ENCODE measurements around the gene ZNF521.

The ZNF521 gene

GRCh38 chr18:25237571-25238267 lies 114.2 kb downstream of the ZNF521 start:
- H3K36me3 ChIP-seq = no peaks in the 10 kb centered on the region
- no peak for TF ChIP-seq CTCF (IDR thresholded peaks at IDR 0.05)

DNA sequence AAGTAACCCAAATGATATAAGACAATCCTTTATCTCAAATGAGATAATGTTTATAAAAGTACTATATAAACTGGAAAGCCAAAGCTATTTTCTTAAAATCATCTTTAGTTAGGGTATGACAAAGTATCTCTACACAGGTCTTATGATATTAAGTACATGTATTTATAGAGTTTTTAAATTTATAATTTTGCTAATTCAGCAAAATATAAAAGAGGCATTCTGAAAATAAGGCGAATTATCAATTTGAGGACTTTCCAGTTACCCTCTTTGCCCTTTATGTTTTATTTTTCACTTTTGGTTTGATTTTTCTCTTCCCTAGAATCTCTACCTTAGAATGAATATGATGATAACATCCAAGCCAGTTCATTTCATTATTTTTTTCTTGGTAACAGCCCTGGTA lies 115.2 kb downstream of the ZNF521 start:
- H3K36me3 ChIP-seq = no peaks in the 10 kb centered on the region
- no peak for TF ChIP-seq CTCF (IDR thresholded peaks at IDR 0.05)
- no peaks in the 10 kb centered on the region for H3K27me3 ChIP-seq
- no peak overlapping the region for H3K27ac ChIP-seq
- no peak overlapping the region for H3K4me3 ChIP-seq (ENCODE audit: low read depth in 1 of 2, low read length in 1 of 2)
- no peaks in the 10 kb centered on the region for H3K9me3 ChIP-seq
- H3K4me1 ChIP-seq (ENCODE audit: control insufficient read depth in 1 of 2, insufficient read depth in 1 of 2, low read depth in 1 of 2, low read length in 1 of 2) = peaks cover 0 to 6% of the 10 kb centered on the region in 2 experiments

More at GRCh38 chr18:25237571-25238267, 114.2 kb downstream of the ZNF521 start:
- peaks cover 0 to 6% of the 10 kb centered on the region in 2 experiments for H3K4me1 ChIP-seq (ENCODE audit: control insufficient read depth in 1 of 2, insufficient read depth in 1 of 2, low read depth in 1 of 2, low read length in 1 of 2)
- no peaks in the 10 kb centered on the region for H3K9me3 ChIP-seq
- no peak overlapping the region for H3K27ac ChIP-seq
- H3K27me3 ChIP-seq = no peaks in the 10 kb centered on the region
- H3K4me3 ChIP-seq (ENCODE audit: low read depth in 1 of 2, low read length in 1 of 2) = no peak overlapping the region

GRCh38 chr18:25235401-25236042 lies 116.4 kb downstream of the ZNF521 start:
- Histone ChIP-seq H3K36me3 (no peaks in the 10 kb centered on the region), H3K4me3 (ENCODE audit: low read depth in 1 of 2, low read length in 1 of 2) (no peak overlapping the region), H3K4me1 (ENCODE audit: control insufficient read depth in 1 of 2, insufficient read depth in 1 of 2, low read depth in 1 of 2, low read length in 1 of 2) (peaks cover 0 to 6% of the 10 kb centered on the region in 2 experiments), H3K9me3 (no peaks in the 10 kb centered on the region), H3K27ac (no peak overlapping the region), H3K27me3 (no peaks in the 10 kb centered on the region)
- no peak for TF ChIP-seq CTCF (IDR thresholded peaks at IDR 0.05)

DNA sequence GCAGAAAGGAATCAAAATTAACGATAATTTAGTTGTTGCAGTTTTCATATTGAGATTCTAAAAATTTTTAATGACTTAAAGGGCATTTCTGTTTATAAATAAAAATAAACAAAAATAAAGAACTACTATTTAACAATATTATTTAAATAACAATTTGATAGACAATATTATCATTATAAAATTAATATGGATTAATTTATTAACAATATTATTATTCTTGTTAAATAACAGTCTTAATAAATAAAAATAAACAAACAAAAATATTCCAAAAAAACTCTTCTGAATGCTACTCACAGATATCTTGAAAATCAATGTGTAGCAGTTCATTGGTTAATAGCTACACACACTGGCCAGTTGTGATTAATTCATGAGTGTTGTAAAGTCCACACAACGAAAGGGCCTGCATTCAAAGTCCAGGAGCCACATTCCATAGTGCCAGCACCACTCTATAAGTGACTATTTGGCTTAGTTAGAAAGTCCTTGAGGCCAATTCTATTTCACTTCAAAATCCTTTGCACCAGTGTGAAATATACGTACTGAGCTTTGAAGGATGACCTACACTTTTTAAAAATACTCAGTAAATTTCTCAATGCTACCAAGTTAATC lies 117.1 kb downstream of the ZNF521 start:
- Histone ChIP-seq H3K9me3 (no peaks in the 10 kb centered on the region), H3K27me3 (no peaks in the 10 kb centered on the region), H3K4me3 (ENCODE audit: low read depth in 1 of 2, low read length in 1 of 2) (no peak overlapping the region), H3K27ac (no peak overlapping the region), H3K4me1 (ENCODE audit: control insufficient read depth in 1 of 2, insufficient read depth in 1 of 2, low read depth in 1 of 2, low read length in 1 of 2) (peaks cover 0 to 6% of the 10 kb centered on the region in 2 experiments), H3K36me3 (no peaks in the 10 kb centered on the region)
- TF ChIP-seq CTCF (IDR thresholded peaks at IDR 0.05) = no peak

DNA sequence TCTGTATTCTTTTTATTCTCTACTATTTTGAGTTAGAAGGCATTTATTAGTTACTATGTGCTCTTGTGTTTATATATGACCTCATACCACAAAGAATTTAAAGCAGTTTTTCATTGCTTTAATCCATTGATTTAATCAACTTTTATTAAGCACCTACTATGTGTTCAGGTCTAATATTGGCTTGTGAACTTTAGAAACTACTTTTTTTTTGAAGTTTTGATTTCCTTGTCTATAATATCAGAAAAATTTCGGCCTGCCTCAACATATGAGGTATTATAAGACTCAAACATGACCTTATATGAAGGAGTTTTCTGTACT lies 117.7 kb downstream of the ZNF521 start:
- H3K9me3 ChIP-seq = no peaks in the 10 kb centered on the region
- TF ChIP-seq CTCF (IDR thresholded peaks at IDR 0.05) = no peak
- no peak overlapping the region for H3K4me3 ChIP-seq (ENCODE audit: low read depth in 1 of 2, low read length in 1 of 2)
- no peaks in the 10 kb centered on the region for H3K27me3 ChIP-seq
- H3K36me3 ChIP-seq = no peaks in the 10 kb centered on the region
- no peak overlapping the region for H3K27ac ChIP-seq
- peaks cover 0 to 3% of the 10 kb centered on the region in 2 experiments for H3K4me1 ChIP-seq (ENCODE audit: control insufficient read depth in 1 of 2, insufficient read depth in 1 of 2, low read depth in 1 of 2, low read length in 1 of 2)

All from neutrophil (primary cell).